ENCODE measurements around the gene SERP2. TPM values are rescaled to one million over a fixed set of nuclear protein-coding genes. Genes with fewer than 3 reads are reported as not detected.
A peak's percentile ranks its signal among the peaks of the same experiment; 100 is the strongest.
"Not testable (repeated sequence)": the region's sequence is repeated elsewhere in the genome, so short reads cannot be mapped to it uniquely, and the experiment has no call there.

Gene SERP2
- total RNA-seq, result 10.3 and 14.0 TPM in 2 replicates
- long read RNA-seq, partial matches to known transcripts, result 0 of 1 reads
- long read RNA-seq, other reads (novel, unspliced or antisense), result 1 of 1 reads

- peak; percentile 45 for DNase-seq (ENCODE audit: low read depth, low spot score)
- no peaks in the 10 kb centered on the region for H3K27me3 Mint-ChIP-seq (ENCODE audit: low read depth)
- H3K4me1 Mint-ChIP-seq, result peaks cover 21% of the 10 kb centered on the region
- no peak for TF ChIP-seq CTCF (conservative IDR thresholded peaks at IDR 0.05)
- H3K36me3 Mint-ChIP-seq (ENCODE audit: low read depth), result no peaks in the 10 kb centered on the region
- H3K4me3 Mint-ChIP-seq, result peak within 1 kb of the TSS; percentile 86
- H3K9me3 Mint-ChIP-seq, result no peaks in the 10 kb centered on the region
- no peak within 1 kb of the TSS for H3K27ac Mint-ChIP-seq (ENCODE audit: unreplicated experiment)
These were observed at the start of gene SERP2 for GRCh38 chr13:44373601-44374347. SERP2 (plus strand) TSS chr13:44373824; CDS start chr13:44374026, 202 bp downstream.

GRCh38 chr13:44326961-44327360, 46.7 kb upstream of the SERP2 start:
- H3K27ac Mint-ChIP-seq (ENCODE audit: unreplicated experiment), result no peak overlapping the region
- DNase-seq (ENCODE audit: low read depth, low spot score), result no peak
- H3K27me3 Mint-ChIP-seq (ENCODE audit: low read depth), result no peaks in the 10 kb centered on the region
- no peaks in the 10 kb centered on the region for H3K36me3 Mint-ChIP-seq (ENCODE audit: low read depth)
- H3K9me3 Mint-ChIP-seq, result peaks cover 6% of the 10 kb centered on the region
- no peak for TF ChIP-seq CTCF (conservative IDR thresholded peaks at IDR 0.05)
- H3K4me1 Mint-ChIP-seq, result peaks cover 7% of the 10 kb centered on the region
- H3K4me3 Mint-ChIP-seq, result no peak overlapping the region

- not testable (repeated sequence) for DNase-seq (ENCODE audit: low read depth, low spot score); H3K27ac Mint-ChIP-seq (ENCODE audit: unreplicated experiment); H3K36me3 Mint-ChIP-seq (ENCODE audit: low read depth); H3K4me3 Mint-ChIP-seq; H3K27me3 Mint-ChIP-seq (ENCODE audit: low read depth); H3K9me3 Mint-ChIP-seq
- H3K4me1 Mint-ChIP-seq, result peaks cover 11% of the 10 kb centered on the region
These were observed 44.6 kb upstream of the SERP2 start for GRCh38 chr13:44329041-44329440.

- H3K4me1 Mint-ChIP-seq, result peaks cover 11% of the 10 kb centered on the region
- no peak overlapping the region for H3K4me3 Mint-ChIP-seq
- no peak for TF ChIP-seq CTCF (conservative IDR thresholded peaks at IDR 0.05)
- no peaks in the 10 kb centered on the region for H3K36me3 Mint-ChIP-seq (ENCODE audit: low read depth)
- no peak overlapping the region for H3K27ac Mint-ChIP-seq (ENCODE audit: unreplicated experiment)
- no peak for DNase-seq (ENCODE audit: low read depth, low spot score)
- H3K9me3 Mint-ChIP-seq, result peaks cover 6% of the 10 kb centered on the region
- H3K27me3 Mint-ChIP-seq (ENCODE audit: low read depth), result no peaks in the 10 kb centered on the region
These were observed 43.6 kb upstream of the SERP2 start for GRCh38 chr13:44329909-44330545.

- no peak overlapping the region for H3K4me3 Mint-ChIP-seq
- H3K36me3 Mint-ChIP-seq (ENCODE audit: low read depth), result no peaks in the 10 kb centered on the region
These were observed 42.2 kb upstream of the SERP2 start for GRCh38 chr13:44331446-44331845.

More at GRCh38 chr13:44331446-44331845, 42.2 kb upstream of the SERP2 start:
- H3K27ac Mint-ChIP-seq (ENCODE audit: unreplicated experiment), result no peak overlapping the region
- no peaks in the 10 kb centered on the region for H3K27me3 Mint-ChIP-seq (ENCODE audit: low read depth)
- no peak for DNase-seq (ENCODE audit: low read depth, low spot score)
- peaks cover 11% of the 10 kb centered on the region for H3K4me1 Mint-ChIP-seq
- no peak for TF ChIP-seq CTCF (conservative IDR thresholded peaks at IDR 0.05)
- peaks cover 4% of the 10 kb centered on the region for H3K9me3 Mint-ChIP-seq

All from neural crest cell (in vitro differentiated cells).